ENCODE data around the gene DZIP3.
"Not testable (repeated sequence)": the region's sequence is repeated elsewhere in the genome, so short reads cannot be mapped to it uniquely, and the experiment has no call there.

Gene DZIP3

GRCh38 chr3:108669208-108669607, 79.7 kb downstream of the DZIP3 start:
- DNase-seq (ENCODE audit: low read depth, low spot score), result no peak
- H3K4me3 ChIP-seq (ENCODE audit: low read depth, low read length), result no peak overlapping the region
- in situ Hi-C loops (cut with HindIII; ENCODE audit: low sequenced_read_pairs), result no loop called here
- no peak for TF ChIP-seq CTCF (IDR thresholded peaks at IDR 0.05; ENCODE audit: low read depth, low read length)

- no peak for DNase-seq (ENCODE audit: low read depth, low spot score)
- TF ChIP-seq CTCF (IDR thresholded peaks at IDR 0.05; ENCODE audit: low read depth, low read length), result no peak
- no peak overlapping the region for H3K4me3 ChIP-seq (ENCODE audit: low read depth, low read length)
- in situ Hi-C loops (cut with HindIII; ENCODE audit: low sequenced_read_pairs), result no loop called here
Measured at GRCh38 chr3:108672701-108673100, 83.2 kb downstream of the DZIP3 start.

GRCh38 chr3:108673988-108674661, 84.6 kb downstream of the DZIP3 start:
- no peak for DNase-seq (ENCODE audit: low read depth, low spot score)
- H3K4me3 ChIP-seq (ENCODE audit: low read depth, low read length), result no peak overlapping the region
- in situ Hi-C loops (cut with HindIII; ENCODE audit: low sequenced_read_pairs), result no loop called here
- TF ChIP-seq CTCF (IDR thresholded peaks at IDR 0.05; ENCODE audit: low read depth, low read length), result no peak

GRCh38 chr3:108677811-108678210, 88.3 kb downstream of the DZIP3 start:
- TF ChIP-seq CTCF (IDR thresholded peaks at IDR 0.05; ENCODE audit: low read depth, low read length), result no peak
- H3K4me3 ChIP-seq (ENCODE audit: low read depth, low read length), result no peak overlapping the region
- in situ Hi-C loops (cut with HindIII; ENCODE audit: low sequenced_read_pairs), result no loop called here
- no peak for DNase-seq (ENCODE audit: low read depth, low spot score)

- DNase-seq (ENCODE audit: low read depth, low spot score); H3K4me3 ChIP-seq (ENCODE audit: low read depth, low read length); in situ Hi-C loops (cut with HindIII; ENCODE audit: low sequenced_read_pairs): not testable (repeated sequence)
Measured at GRCh38 chr3:108692286-108692685, 102.8 kb downstream of the DZIP3 start.

GRCh38 chr3:108698461-108698860, 108.9 kb downstream of the DZIP3 start:
- DNase-seq (ENCODE audit: low read depth, low spot score), result no peak
- TF ChIP-seq CTCF (IDR thresholded peaks at IDR 0.05; ENCODE audit: low read depth, low read length), result no peak
- in situ Hi-C loops (cut with HindIII; ENCODE audit: low sequenced_read_pairs), result no loop called here
- no peak overlapping the region for H3K4me3 ChIP-seq (ENCODE audit: low read depth, low read length)

GRCh38 chr3:108705045-108705444, 115.5 kb downstream of the DZIP3 start:
- no peak for DNase-seq (ENCODE audit: low read depth, low spot score)
- no peak overlapping the region for H3K4me3 ChIP-seq (ENCODE audit: low read depth, low read length)
- in situ Hi-C loops (cut with HindIII; ENCODE audit: low sequenced_read_pairs), result no loop called here
- TF ChIP-seq CTCF (IDR thresholded peaks at IDR 0.05; ENCODE audit: low read depth, low read length), result no peak

Measured in astrocyte of the spinal cord (primary cell).